Activated CD8-positive, alpha-beta memory T cell treated with anti-CD3 and anti-CD28 coated beads, Interleukin-2, amount 10 ng/mL, durations not matched to agents 7 days and 5 days (primary cell): ENCODE measurements around the gene MOV10. TPM values are rescaled to one million over a fixed set of nuclear protein-coding genes. Genes with fewer than 3 reads are reported as not detected.

Experiments used
- ATAC-seq: fragments of 150-1000 bp; cut with Tn5 transposase; one replicate; pipeline ENCODE4 v1.10.0; 2021; ENCODE audit warnings: moderate library complexity
- CTCF ChIA-PET: fragments of 350-600 bp; sonication (Branson Sonifier 250); formaldehyde crosslinking; loops from one replicate; lab custom pipeline; 2021; ENCODE audit warnings: antibody characterized with exemption; lab: Charles Lee
- DNase-seq: peaks from one replicate; pipeline ENCODE4 v3.0.0-alpha.2; 2020
- H3K27ac Mint-ChIP-seq: one replicate; pipeline ENCODE4 v1.8.0; 2021; ENCODE audit warnings: mild to moderate bottlenecking, mixed read lengths
- H3K27me3 Mint-ChIP-seq: one replicate; pipeline ENCODE4 v1.8.0; 2021; ENCODE audit warnings: mixed read lengths
- H3K36me3 Mint-ChIP-seq: one replicate; pipeline ENCODE4 v1.8.0; 2021; ENCODE audit warnings: mild to moderate bottlenecking, mixed read lengths
- H3K4me1 Mint-ChIP-seq: one replicate; pipeline ENCODE4 v1.8.0; 2021; ENCODE audit warnings: mixed read lengths
- H3K4me3 Mint-ChIP-seq: one replicate; pipeline ENCODE4 v1.8.0; 2021; ENCODE audit warnings: mild to moderate bottlenecking, moderate library complexity, mixed read lengths
- H3K9me3 Mint-ChIP-seq: one replicate; pipeline ENCODE4 v1.8.0; 2022; ENCODE audit warnings: low read depth, mixed read lengths
- total RNA-seq, 2 experiments: library from RNA; stranded (reverse); gene quantifications; one replicate each; pipeline ENCODE4 v1.2.3, GENCODE V29; 2021

The MOV10 gene
- total RNA-seq, 2 experiments from 2014 or later = 112 to 171 TPM

DNA sequence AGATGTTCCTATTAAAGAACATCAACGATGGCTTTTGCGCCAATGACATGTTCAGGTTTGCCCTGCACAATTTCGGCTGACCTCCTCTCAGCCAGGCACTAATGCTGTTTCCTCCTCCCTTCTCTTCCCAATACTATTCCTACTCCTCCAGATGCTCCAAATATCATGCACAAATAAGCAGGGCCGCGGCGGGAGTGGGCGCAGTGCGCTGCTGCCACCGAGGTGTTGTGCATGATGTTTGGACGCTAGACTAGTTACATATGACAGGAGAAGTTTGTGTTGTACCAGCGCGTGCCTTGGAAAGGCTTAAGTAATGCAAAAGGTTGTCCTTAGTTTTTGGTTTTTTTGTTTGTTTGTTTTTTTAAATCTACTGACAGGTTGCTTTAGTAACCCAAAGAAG lies 73.9 kb downstream of the MOV10 start:
- no peak for ATAC-seq
- peaks cover 2% of the 10 kb centered on the region for H3K9me3 Mint-ChIP-seq

More for the DNA sequence above, 73.9 kb downstream of the MOV10 start:
- Mint-ChIP-seq H3K4me1 (no peaks in the 10 kb centered on the region), H3K4me3 (no peak overlapping the region), H3K27ac (no peak overlapping the region), H3K36me3 (peaks cover 2% of the 10 kb centered on the region), H3K27me3 (peaks cover 51% of the 10 kb centered on the region)
- DNase-seq = no peak
- CTCF ChIA-PET = no interaction called here

Other genes starting within 250 kb of the MOV10 start
- gene WNT2B, start 165.7 kb upstream of the MOV10 start, total RNA-seq = under 1 TPM; 0.07 to 0.12 TPM
- 10 to 100 TPM; 13.2 to 18.9 TPM for gene ST7L, start 55.5 kb upstream of the MOV10 start, total RNA-seq
- gene CAPZA1, start 54.8 kb upstream of the MOV10 start, total RNA-seq = 100 to 1,000 TPM; 293 to 301 TPM
- 100 to 1,000 TPM; 105 to 130 TPM for gene RHOC, start 32.5 kb downstream of the MOV10 start, total RNA-seq
- gene PPM1J, start 40.7 kb downstream of the MOV10 start, total RNA-seq = under 1 TPM in 1 of 2 experiments, not detected in 1; 0.26 TPM